Measurements from ENCODE around the gene KAZALD1.
"Not testable (repeated sequence)": the region's sequence is repeated elsewhere in the genome, so short reads cannot be mapped to it uniquely, and the experiment has no call there.

KAZALD1 gene

DNA sequence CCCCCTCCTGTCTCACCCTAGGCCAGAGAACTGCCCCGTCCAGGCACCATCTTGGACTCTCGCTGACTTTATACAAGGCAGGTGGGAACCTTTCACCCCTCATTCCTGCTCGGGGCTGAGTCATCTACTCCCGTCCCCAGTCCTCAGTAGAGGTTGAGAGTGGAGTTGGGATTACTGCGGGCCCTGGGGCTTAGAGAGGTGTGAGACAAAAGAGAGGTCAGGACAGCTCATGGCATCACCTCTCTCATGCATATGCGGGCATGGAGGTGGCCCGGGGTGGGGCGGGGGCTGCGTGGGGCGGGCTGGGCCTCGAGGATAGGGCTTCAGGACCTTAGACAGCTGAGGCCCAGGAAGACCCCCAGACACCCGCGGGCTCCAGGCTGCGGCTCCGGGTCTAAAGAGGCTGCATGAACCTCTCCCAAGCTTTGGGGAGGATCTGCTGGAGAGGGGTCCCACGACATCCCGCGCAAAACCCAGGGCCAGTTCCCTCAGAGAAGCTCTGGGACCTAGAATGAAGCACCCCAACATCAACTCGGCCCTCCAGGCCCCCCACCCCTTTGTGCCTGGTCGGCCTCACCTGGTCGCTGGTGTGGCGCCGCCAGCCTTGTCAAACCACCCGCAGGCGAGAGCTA is 31.2 kb upstream of the KAZALD1 start:
- in situ Hi-C loops (cut with HindIII; ENCODE audit: low sequenced_read_pairs), result no loop called here

DNA sequence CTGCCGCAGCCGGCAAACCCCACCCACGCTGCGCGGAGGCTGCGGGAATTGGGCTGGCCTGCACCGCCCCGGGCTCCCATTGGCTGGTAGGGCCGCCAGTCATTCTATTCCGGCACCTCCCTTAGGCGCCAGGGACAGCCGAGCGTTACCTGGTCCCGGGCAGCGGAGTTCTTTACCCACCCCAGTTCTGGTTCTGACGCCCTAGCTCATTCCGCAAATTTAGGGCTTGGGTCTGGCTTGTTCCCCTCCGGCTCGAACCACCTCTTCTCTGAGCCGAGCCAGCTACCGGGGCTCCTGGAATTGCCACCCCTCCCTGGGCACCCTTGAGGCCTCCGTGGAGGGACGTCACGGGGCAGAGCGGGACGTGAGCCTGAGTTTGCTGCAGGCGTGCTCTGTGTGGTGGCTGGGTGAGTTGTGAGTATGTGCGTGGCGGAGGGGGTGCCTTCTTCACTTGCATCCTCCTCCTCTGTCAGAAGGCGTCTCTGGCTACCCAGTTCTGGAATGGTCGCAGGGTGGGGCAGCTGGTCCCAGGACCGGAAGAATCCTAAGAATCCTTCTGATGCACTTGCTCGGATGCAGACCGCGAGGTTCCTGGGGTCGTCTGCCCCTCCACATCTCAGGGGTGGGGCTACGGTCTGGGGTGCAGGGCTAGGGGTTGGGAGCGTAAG is 30.5 kb upstream of the KAZALD1 start, which contains the start of the genes PDZD7 and SFXN3:
TSS of gene PDZD7 (minus strand) at position 2 of the 668 bp plus-strand sequence. CDS start 910 bp downstream, outside the sequence.
TSS of gene SFXN3 (plus strand) at position 107 of the 668 bp plus-strand sequence. CDS start 3,461 bp downstream, outside the sequence.
- in situ Hi-C loops (cut with HindIII; ENCODE audit: low sequenced_read_pairs), result no loop called here

DNA sequence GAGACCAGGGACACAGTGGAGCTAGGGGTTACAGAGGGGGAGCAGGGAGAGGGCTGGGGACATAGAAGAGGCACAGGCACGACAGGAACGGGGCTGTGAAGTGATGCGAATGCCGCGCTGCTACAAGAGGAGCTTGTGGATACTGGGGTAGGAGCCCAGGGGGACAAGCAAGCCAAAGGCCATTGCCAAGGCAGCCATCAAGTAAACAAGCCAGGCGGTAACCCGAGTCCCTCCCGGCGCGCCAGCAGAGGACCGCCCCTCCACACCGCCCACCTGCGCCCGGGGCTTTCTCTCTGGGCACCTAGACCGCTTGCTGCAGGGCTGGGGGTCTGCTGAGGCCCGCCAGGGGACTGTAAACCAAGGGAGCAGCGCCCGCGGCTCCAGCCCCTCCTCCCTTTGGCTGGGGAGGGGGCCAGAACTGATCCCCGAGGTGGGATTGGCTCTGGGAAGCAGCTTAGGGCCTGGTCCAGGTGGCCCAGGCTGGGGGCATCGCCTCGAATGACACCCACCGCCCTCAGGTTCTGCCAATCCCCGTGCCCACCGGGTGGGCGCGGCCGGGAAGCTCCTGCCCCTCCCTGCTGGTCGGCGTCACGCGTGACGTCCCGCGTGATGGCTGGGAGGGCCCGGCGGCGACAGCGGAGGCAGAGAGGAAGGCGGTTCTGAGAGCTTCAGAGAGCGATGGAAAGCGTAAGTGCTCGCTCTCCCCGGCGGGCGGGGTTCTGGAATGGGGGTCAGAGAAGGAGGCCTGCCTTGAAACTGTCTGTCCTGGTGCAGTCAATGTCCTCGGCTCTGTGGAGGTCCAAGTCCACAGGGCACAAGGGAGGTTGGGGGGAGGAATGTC is 29.8 kb upstream of the KAZALD1 start:
- in situ Hi-C loops (cut with HindIII; ENCODE audit: low sequenced_read_pairs), result no loop called here

- in situ Hi-C loops (cut with HindIII; ENCODE audit: low sequenced_read_pairs), result no loop called here
These were observed 29.1 kb upstream of the KAZALD1 start for GRCh38 chr10:101032637-101033224.

DNA sequence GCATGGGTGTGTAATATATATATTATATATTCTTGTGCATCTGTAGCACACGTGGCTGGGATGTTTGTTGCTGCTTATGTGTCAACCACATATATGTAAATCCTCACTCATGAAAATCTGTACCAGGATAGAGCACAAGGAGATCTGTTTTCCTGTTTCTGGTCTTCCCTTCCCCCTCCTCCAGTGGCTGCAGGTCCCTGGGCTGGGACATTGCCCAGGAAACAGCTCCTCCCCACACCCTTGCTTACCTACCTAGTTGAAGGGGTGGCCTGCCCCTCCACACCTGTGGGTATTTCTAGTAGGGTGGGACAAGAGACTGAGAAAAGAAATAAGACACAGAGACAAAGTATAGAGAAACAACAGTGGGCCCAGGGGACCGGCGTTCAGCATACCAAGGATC is 28.5 kb upstream of the KAZALD1 start:
- in situ Hi-C loops (cut with HindIII; ENCODE audit: low sequenced_read_pairs), result no loop called here

DNA sequence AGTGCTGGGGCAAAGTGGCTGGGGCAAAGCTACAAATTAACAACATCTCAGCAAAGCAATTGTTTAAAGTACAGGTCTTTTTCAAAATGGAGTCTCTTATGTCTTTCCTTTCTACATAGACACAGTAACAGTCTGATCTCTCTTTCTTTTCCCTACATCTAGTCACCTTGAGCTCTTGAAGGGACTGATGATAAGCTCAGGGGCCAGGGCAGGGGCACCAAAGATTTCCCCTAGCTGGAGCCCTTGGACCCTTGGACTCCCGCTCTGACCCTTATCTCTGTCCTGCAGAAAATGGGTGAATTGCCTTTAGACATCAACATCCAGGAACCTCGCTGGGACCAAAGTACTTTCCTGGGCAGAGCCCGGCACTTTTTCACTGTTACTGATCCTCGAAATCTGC is 27.4 kb upstream of the KAZALD1 start:
- in situ Hi-C loops (cut with HindIII; ENCODE audit: low sequenced_read_pairs), result not testable (repeated sequence)

GRCh38 chr10:101035314-101035713 is 26.5 kb upstream of the KAZALD1 start:
- in situ Hi-C loops (cut with HindIII; ENCODE audit: low sequenced_read_pairs), result no loop called here

GRCh38 chr10:101035916-101036702 is 25.7 kb upstream of the KAZALD1 start:
- in situ Hi-C loops (cut with HindIII; ENCODE audit: low sequenced_read_pairs), result no loop called here

- in situ Hi-C loops (cut with HindIII; ENCODE audit: low sequenced_read_pairs), result no loop called here
These were observed 25.1 kb upstream of the KAZALD1 start for GRCh38 chr10:101036726-101037125.

GRCh38 chr10:101038484-101038883 is 23.3 kb upstream of the KAZALD1 start:
- in situ Hi-C loops (cut with HindIII; ENCODE audit: low sequenced_read_pairs), result no loop called here

DNA sequence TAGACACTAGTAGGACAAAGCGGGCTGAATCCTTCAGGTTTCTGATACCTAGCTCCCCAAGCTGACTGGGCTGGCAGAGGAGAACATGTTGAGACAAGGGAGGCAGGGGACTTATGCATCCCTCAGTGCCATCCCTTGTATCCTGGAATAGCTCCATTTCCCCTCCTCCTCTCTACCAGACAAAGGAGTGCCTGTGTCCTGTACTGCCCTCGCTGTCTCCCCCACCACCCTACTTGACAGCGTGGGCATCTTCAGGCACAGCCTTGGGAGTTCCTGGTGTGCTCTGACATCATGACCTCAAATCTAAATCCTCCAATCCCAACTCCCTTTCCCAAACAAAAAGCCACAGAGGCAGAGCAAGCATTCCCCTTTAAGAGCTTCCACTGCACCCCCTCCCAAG is 21.7 kb upstream of the KAZALD1 start:
- in situ Hi-C loops (cut with HindIII; ENCODE audit: low sequenced_read_pairs), result no loop called here

DNA sequence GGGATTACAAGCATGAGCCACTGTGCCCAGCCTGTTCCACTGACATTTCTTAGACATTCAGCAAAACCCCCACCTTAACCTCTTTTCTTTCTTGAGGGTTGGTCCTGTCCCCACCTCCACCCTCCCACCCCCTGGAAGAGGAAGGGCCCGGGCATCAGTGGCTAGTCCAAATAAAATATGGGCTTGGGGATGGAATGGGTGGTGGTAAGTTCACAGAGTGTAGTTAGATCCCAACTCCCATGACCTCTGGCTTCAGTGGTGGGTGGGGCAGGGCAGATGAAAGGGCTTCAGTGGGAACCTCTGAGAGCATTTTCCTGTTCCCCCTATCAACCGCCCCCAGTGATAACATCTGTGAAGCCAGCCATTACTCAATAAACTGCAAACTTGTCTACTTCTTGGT is 20.9 kb upstream of the KAZALD1 start:
- in situ Hi-C loops (cut with HindIII; ENCODE audit: low sequenced_read_pairs), result no loop called here

- in situ Hi-C loops (cut with HindIII; ENCODE audit: low sequenced_read_pairs), result no loop called here
These were observed 20.5 kb upstream of the KAZALD1 start for GRCh38 chr10:101041252-101041761.

DNA sequence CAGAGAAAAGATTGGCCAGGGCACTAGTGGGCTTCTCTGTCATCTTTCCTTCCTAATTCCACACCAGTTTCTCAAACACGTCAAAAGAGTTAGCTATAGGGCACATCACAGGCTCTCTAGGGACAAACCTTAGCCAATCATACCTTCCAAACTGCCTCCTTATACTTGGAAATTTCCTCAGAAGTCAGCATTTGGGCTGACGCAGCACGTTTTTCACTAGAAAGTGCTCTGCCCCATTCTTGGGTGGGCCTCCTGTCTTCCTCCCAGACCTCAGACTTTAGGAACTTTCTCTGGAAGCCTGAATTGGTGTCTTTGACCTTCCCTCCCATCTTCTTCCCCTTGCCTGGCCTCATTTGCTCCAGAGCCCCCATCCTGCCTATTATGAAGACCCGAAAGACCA is 19.7 kb upstream of the KAZALD1 start:
- in situ Hi-C loops (cut with HindIII; ENCODE audit: low sequenced_read_pairs), result no loop called here

DNA sequence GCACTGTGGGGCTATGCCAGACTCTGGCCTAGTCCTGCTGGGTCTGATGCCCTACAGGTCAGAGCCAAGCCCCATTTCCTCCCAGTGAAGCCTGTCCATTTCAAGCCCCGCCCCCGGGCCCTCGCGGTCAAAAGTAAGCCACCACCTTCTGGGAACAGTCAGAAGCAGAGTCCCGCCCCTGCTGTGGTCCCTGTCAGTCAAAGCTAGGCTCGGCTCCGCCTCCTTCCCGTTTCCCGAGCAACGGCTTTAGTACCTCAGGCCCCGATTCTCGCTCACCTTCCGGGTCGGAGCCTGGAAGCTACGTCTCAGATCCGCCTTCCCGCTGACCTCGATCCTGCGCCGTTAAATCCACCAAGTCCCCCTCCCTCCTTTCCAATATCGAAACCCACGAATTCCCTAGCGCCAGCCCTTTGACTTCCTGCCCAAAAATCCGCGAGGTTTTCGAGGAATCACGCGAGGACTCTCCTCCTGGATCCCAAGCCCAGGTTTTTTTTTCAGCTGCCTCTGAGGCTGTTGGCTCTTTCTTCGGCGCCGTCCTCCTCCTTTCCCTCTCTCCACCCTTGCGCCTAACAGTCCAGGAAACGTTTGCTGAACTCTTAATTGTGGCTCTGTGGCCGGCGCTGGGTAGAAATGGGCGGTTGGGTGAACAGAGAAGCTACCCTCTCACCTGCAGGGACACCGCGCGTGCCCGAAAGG is 19.0 kb upstream of the KAZALD1 start:
- in situ Hi-C loops (cut with HindIII; ENCODE audit: low sequenced_read_pairs), result no loop called here

DNA sequence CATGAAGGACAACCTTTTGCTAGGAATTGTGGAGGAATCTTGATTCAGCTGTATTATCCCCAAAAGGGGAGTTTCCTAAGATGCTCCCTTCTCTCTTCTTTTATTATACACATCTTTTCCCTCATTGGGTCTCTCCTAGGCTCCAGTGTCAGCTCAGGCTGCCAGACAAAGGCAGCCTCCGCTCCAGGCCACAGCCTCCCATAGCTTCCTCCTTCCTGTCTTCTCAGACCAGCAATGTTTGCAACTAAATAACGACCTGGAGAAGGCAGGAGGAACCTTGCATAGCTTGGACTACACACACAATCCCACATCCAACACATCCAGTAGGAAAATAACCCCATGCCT is 18.5 kb upstream of the KAZALD1 start:
- in situ Hi-C loops (cut with HindIII; ENCODE audit: low sequenced_read_pairs), result no loop called here

- in situ Hi-C loops (cut with HindIII; ENCODE audit: low sequenced_read_pairs), result no loop called here
These were observed 17.7 kb upstream of the KAZALD1 start for GRCh38 chr10:101044117-101044516.

DNA sequence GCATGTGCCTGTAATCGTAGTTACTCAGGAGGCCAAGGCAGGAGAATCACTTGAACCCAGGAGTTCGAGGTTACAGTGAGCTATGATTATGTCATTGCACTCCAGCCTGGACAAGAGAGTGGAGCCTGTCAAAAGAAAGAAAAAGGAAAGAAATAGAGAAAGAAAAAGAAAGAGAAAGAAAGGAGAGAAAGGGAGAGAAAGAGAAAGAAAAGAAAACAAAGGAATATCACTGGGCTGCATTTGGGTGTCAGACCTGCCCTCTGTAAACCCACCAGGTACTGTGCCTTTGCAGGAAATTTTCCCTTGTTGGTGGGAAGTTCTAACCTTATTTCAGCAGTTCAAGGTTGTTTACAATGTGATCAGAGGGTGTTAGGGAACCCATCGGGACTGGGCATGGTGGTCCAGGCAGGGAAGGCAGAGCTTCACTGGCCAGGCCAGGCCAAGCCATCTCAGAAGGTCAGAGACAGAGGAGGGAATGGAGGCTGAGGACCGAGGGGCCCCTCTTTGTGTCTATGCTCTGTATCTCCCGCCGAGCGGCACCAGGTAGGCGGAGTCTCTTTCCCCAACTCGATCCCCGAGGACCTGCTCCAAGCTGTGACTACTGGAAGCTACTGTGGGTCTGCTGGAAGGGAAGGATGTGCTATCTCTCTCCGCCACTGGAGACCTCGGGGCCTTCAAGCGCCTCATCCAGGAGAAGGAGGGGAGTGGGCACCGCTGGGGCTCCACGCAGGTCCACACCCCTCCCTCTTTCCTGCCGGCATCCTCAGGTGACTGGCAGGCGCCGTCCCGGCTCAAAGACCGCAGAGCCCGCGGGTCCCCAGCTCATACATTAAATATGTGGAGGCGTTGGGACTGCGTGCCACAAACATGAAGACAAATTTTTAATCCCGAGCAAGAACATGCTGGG is 15.2 kb upstream of the KAZALD1 start:
- in situ Hi-C loops (cut with HindIII; ENCODE audit: low sequenced_read_pairs), result no loop called here

DNA sequence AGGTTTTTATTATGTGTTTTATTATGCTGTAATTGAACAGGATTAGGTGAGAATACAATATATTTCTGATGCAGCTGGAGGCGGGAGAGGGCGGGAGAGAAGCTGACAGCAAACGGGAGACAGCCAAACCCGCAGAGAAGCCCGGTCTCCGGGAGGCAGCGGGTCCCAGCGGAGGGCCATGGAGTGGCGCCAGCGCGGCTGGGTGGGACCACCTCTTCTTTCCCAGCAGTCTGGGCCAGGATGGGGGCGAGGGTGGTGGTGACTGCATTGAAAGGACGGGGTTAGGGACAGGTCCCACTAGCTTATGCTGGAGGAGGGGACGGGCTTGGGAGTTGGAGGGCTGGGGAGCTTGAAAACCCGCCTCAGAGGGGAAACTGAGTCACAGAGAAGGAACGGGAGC is 14.5 kb upstream of the KAZALD1 start:
- in situ Hi-C loops (cut with HindIII; ENCODE audit: low sequenced_read_pairs), result no loop called here

Measured in DLD1 (cell line).